GM12892 (cell line): ENCODE data around the gene PTPRZ1.

Source experiments
- DNase-seq: peaks from one replicate; pipeline ENCODE4 v3.0.0; 2011; ENCODE audit not compliant: insufficient read length
- FAIRE-seq: peaks from 2 replicates; lab custom pipeline; 2011; peaks lifted over from hg19 to GRCh38; lab: Jason Lieb, UNC
- POLR2A ChIP-seq: IDR thresholded peaks from 2 replicates; pipeline ENCODE4 v1.6.1; 2011; ENCODE audit warnings: low read depth, low read length, control low read depth
- POLR2AphosphoS5 ChIP-seq: IDR thresholded peaks from 2 replicates; pipeline ENCODE4 v1.6.1; 2011; ENCODE audit warnings: low read depth, low read length, control low read depth
- TAF1 ChIP-seq: IDR thresholded peaks from 2 replicates; pipeline ENCODE4 v1.6.1; 2011; ENCODE audit warnings: low read depth, mild to moderate bottlenecking, control low read depth, low read length, borderline replicate concordance

Gene PTPRZ1

DNA sequence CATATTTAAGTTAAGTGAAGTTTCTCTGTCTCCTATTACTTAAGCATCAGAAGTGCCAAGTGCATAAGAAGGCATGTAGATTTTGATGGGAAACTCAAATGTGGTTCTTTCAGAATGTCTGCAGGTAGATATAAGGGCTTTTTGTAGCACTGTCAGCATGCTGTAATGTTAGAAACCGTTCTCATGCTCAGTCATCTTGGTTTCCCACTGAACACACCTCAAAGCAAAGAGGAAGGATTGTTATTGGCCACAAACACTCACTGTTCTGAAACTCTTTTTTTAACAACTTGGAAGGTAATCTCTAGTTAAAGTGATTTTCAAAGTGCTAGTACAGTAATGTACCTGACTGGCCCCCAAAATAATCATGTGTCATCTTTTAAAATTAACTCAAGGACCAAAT, 145.1 kb downstream of the PTPRZ1 start:
- no peak for DNase-seq
- FAIRE-seq, result no peak
- TF ChIP-seq POLR2A, result no peak
- no peak for TF ChIP-seq POLR2AphosphoS5

DNA sequence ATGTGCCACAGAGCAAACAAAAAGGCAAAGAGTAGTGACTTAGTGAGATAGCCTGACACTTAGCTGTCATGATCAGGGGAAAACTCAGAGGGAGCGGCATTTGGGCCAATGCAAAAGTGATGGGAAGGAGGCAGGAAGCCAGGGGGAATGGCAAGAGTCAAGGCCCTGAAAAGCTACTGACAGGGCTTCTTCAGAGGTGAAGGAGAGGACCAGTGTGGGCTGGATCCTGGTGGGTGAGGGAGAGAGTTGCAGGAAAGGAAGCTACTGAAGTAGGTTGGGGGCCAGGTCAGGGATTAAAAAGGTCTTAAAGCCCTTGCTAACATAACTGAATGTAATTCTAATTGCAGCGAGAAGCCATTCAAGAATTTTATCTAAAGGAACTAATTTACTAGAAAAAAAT, 154.1 kb downstream of the PTPRZ1 start:
- TF ChIP-seq TAF1 (no peak), POLR2A (no peak), POLR2AphosphoS5 (no peak)
- DNase-seq (no peak), FAIRE-seq (no peak)

DNA sequence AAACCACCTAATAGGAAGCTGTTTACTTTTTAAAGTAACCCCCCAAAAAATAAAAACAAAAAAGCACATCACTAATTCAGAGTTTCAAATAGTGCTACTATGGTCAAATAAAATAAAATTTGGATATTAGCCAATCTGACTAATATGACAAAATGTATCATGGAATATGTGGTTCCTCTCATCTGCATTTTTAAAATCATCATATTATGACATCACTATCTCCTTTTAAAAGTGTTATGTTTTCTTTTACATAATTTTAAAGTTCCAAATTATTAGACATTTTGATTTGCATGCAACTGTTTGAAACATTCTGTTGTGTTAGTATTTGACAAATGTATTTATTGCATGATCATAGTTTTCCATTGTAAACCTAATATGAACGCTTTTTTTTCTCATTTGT, 160.7 kb downstream of the PTPRZ1 start:
- FAIRE-seq (no peak), DNase-seq (no peak)
- TF ChIP-seq TAF1 (no peak), POLR2A (no peak), POLR2AphosphoS5 (no peak)

DNA sequence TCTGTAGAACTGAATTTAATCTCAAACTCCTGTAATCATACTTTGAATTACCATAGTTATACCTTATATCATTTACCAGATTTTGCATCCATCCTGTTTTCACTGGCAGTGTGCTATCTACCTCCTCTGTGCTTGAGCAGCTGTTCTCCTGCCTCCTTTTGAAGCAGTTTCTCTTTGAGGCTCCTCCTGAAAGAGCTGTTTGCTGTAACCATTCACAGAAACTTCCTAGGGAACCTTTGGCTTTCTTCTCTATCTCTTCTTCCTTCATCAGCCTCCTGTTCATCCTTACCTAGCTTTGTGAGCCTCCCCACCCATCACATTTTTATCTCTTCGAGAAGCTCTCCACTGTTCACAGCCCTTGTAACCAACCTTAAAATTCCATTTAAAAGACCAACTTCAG, 162.9 kb downstream of the PTPRZ1 start:
- DNase-seq (no peak), FAIRE-seq (no peak)
- no peak for TF ChIP-seq POLR2A

DNA sequence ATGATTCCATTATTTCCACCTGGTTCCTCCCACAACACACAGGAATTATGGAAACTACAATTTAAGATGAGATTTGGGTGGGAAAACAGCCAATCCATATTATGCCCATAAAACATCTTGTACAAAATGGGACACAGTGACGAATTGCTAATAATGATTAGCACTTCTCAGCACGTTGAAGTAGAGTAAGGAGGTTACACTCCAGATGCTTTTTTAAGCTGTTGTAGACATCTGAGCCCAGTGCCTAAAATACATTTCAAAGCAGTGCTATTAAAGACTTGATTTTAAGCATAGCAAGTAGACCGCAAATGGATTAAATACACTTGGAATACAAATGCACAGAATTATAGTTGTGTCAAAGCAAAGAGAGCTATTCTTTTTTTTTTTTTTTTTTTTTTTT, 165.2 kb downstream of the PTPRZ1 start:
- DNase-seq (no peak), FAIRE-seq (no peak)

DNA sequence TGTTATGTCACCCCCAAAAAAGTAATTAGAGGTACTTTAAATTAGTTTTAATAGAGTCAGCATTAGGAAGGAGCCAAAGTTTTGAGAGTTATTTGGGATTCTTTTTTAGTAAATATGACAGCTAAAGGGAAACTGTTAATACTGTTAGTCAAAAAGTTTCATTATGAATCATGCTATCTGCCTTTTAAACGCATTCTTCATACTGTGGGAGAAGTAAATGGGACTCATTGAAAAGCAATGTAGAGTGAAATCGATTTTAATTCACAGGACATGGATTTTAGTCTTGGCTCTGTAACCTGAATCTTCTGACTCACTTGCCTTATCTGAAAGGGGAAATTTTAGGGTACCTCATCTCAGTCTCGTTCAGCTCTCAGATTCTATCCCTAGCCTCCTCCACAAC, 165.9 kb downstream of the PTPRZ1 start:
- TF ChIP-seq TAF1 (no peak), POLR2AphosphoS5 (no peak), POLR2A (no peak)
- DNase-seq, result no peak
- no peak for FAIRE-seq

More for the DNA sequence above, 165.2 kb downstream of the PTPRZ1 start:
- no peak for TF ChIP-seq POLR2AphosphoS5
- no peak for TF ChIP-seq POLR2A
- no peak for TF ChIP-seq TAF1

DNA sequence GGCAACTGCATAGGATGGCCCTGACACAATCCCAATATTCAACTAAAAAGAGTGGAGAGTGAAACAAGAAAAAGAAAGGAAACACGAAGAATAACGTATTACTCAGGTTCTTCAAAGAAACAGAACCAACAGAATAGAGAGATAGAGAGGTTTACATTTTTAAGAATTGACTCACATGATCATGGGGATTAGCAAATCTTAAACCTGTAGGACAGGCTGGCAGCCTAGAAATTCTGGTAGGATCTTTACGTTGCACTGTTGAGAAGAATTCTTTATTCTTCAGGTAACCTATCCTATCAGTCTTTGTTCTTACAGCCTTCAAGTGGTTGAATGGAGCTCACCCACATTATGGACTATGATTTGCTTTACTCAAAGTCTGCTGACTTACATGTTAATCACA, 167.2 kb downstream of the PTPRZ1 start:
- FAIRE-seq (no peak), DNase-seq (no peak)
- no peak for TF ChIP-seq POLR2AphosphoS5
- TF ChIP-seq POLR2A, result no peak
- TF ChIP-seq TAF1, result no peak

DNA sequence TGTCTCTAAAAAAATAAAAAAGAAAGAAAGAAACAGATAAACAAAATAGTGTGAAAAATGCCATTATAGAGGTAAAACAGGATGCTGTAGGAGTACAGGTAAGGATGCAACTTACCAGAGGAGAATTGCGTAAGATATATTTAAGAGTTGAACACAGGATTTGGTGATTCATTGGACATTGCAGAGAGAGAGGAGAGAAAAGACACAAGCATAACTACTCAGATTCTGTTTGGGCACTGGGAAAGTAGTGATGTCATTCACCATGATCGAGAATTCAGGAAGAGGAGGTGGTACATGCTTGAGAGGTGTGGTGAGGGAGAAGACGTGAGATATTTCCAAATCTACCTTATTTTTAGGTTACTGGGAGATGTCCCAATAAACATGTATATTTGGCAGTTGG, 173.4 kb downstream of the PTPRZ1 start:
- DNase-seq, result no peak
- FAIRE-seq, result no peak
- TF ChIP-seq TAF1, result no peak
- no peak for TF ChIP-seq POLR2AphosphoS5
- TF ChIP-seq POLR2A, result no peak

DNA sequence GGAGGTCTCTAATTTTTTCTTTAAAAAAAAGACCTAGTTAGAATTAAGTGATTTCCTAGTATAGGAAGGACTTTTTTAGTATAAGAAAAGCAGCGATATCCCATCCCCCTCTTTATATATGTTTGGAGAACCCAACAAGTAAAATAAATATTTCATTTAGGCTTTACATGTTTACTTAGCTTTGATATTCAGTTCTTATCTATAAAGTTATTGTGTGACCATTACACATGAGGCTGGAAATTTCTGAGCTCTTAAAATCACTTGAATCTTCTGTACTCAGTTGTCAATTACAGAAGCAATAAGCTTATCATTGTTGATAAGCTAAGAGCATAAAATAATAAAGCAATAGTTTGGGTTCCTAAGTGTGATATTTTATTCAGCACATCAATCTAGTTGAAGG, 181.4 kb downstream of the PTPRZ1 start:
- DNase-seq (no peak), FAIRE-seq (no peak)
- no peak for TF ChIP-seq TAF1
- no peak for TF ChIP-seq POLR2AphosphoS5
- no peak for TF ChIP-seq POLR2A

DNA sequence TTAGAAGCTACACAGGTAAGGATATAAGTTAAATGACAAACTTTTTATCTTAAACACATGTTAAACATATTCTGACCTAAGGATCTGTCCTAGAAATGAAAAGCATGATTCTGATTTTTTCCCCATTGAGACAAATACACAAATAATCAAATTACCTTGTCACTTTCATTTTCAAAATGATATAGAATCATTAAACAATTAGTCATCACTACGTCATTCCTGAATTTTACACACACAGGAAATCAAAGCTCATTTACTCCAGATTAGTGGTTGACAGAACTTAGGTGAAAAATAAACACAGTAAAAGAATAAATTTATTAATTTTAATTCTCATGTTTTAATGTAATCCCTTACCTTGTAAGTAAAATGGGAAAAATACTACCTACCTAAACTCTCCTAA, 182.1 kb downstream of the PTPRZ1 start:
- DNase-seq, result no peak
- TF ChIP-seq POLR2A (no peak), POLR2AphosphoS5 (no peak), TAF1 (no peak)
- FAIRE-seq, result no peak

DNA sequence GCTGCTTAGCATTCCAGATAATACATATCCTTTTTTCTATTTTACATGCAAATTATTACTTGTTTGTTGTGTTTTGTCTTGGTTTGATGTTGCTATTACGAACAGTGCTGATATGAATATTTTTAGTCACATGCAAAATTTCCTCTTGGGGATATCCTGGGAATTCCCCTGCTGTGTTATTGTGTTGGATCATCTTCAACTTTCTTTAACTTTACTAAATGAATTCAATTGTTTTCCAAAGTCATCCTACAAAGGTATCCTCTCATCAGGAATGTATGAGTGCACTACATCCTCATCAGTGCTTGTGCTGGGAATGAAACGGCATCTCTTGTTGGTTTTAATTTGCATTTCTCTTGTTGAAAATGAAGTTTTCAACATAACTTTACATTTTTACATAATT, 184.0 kb downstream of the PTPRZ1 start:
- DNase-seq (no peak), FAIRE-seq (no peak)
- no peak for TF ChIP-seq TAF1
- TF ChIP-seq POLR2A, result no peak
- no peak for TF ChIP-seq POLR2AphosphoS5

DNA sequence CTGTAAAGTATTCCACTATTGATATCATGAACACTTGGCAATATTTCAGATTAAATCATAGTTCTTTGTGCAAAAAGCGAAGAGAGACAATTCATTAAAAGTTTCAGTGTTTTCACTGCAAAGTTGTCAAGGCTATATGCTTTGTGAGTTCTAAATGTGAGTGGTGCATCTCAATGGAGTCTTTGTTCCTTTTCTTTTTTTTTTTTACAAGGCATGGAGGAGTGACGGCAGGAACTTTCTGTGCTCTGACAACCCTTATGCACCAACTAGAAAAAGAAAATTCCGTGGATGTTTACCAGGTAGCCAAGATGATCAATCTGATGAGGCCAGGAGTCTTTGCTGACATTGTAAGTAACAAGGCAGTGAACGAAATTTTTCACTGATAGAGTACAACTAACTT, 186.6 kb downstream of the PTPRZ1 start:
- no peak for TF ChIP-seq TAF1
- no peak for TF ChIP-seq POLR2A
- no peak for TF ChIP-seq POLR2AphosphoS5
- DNase-seq (no peak), FAIRE-seq (no peak)

DNA sequence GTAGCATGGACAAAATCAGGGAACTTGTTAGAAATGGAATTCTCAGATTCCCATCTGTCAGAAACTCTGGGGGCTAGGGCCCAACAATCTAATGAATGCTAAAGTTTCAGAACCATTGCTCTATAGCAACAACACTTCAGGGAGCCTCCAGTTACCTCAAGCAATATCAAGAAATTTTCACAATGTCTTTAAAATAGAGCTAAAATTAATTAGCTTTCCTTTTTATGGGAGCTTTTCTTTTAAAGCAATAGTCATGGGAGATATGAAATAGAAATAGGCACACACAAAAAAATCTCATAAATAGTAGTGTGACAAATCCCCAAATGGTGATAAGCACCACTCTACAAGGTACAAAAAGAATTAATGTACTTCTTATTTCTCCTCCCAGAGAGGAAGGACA, 190.2 kb downstream of the PTPRZ1 start:
- DNase-seq (no peak), FAIRE-seq (no peak)
- no peak for TF ChIP-seq POLR2AphosphoS5
- no peak for TF ChIP-seq TAF1
- TF ChIP-seq POLR2A, result no peak
